DMS79 (cell line): ENCODE data around the gene FRMPD2.

Source experiments
- DNase-seq: peaks from one replicate; lab custom pipeline; 2025; lab: John Stamatoyannopoulos, UW

The FRMPD2 gene, protein sequence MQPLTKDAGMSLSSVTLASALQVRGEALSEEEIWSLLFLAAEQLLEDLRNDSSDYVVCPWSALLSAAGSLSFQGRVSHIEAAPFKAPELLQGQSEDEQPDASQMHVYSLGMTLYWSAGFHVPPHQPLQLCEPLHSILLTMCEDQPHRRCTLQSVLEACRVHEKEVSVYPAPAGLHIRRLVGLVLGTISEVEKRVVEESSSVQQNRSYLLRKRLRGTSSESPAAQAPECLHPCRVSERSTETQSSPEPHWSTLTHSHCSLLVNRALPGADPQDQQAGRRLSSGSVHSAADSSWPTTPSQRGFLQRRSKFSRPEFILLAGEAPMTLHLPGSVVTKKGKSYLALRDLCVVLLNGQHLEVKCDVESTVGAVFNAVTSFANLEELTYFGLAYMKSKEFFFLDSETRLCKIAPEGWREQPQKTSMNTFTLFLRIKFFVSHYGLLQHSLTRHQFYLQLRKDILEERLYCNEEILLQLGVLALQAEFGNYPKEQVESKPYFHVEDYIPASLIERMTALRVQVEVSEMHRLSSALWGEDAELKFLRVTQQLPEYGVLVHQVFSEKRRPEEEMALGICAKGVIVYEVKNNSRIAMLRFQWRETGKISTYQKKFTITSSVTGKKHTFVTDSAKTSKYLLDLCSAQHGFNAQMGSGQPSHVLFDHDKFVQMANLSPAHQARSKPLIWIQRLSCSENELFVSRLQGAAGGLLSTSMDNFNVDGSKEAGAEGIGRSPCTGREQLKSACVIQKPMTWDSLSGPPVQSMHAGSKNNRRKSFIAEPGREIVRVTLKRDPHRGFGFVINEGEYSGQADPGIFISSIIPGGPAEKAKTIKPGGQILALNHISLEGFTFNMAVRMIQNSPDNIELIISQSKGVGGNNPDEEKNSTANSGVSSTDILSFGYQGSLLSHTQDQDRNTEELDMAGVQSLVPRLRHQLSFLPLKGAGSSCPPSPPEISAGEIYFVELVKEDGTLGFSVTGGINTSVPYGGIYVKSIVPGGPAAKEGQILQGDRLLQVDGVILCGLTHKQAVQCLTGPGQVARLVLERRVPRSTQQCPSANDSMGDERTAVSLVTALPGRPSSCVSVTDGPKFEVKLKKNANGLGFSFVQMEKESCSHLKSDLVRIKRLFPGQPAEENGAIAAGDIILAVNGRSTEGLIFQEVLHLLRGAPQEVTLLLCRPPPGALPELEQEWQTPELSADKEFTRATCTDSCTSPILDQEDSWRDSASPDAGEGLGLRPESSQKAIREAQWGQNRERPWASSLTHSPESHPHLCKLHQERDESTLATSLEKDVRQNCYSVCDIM (N-terminal part only)

DNA sequence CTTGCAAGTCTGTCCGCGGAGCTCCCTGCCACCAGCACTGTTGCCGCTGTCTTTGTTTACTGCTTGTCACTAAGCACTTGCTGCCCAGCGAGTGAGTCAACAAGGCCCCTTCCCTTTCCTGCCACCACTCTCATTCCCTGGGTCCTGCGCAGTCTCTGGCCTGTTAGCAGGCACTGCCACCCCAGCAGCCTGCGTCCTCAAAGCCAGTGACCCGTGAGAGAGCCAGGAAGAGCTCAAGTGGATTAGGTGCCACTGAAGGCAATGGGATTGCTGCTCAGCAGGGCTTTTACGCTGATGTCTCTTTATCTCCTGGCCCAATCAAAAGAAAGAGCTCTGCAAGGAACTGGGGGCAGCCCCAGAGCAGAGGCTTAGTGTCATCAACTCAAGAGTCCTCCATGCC, at the start of gene FRMPD2:
FRMPD2 (minus strand) TSS at position 61 of the 400 bp plus-strand sequence. CDS start 129 bp downstream, outside the sequence.
- DNase-seq, result peak; percentile 43

GRCh38 chr10:48322017-48322416, 47.5 kb upstream of the FRMPD2 start:
- no peak for DNase-seq

DNA sequence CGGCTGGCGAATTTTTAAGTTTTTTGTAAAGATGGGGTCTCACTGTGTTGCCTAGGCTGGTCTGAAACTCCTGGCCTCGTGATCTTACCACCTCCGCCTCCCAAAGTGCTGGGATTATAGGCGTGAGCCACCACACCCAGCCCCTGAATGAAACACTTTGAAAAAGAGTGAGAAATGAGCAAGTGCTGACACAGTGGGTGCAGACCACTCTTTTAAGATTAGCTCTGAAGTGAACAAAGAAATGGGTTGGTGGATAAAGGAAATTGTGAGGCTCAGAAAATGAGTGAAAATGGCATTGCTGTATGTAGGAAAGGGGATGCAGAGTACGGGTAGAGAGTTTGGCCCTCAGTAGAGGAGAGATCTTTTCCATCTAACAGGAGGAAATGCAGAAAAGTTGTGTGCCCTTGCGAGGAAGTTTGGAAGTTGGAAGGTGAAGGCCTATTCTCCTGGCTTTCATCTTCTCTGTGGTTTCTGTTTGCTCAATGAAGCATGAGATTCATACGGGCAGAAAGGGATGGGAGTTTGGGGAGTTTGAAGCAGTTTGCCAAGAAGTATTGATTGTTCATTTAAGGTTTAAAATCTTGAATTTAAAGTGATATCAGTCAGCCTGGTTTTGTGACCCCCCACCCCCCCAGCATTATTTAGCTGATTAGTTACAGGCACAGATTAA, 43.0 kb upstream of the FRMPD2 start:
- DNase-seq, result no peak

DNA sequence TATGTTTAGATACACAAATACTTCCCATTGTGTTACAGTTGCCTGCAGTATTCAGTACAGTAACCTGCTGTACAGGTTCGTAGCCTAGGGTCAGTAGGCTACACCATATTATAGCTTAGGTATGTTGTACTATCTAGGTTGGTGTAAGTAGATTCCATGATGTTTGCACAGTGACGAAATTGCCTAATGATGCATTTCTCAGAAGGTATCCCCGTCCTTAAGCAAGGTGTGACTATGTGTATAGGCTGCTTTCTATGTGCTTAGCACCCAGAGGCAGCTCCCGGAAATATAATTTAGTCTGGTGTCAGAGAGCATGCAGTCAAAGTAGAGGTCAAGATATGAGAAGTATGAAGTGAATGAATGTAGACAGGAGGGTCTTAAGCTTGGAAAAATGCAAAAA, 41.7 kb upstream of the FRMPD2 start:
- no peak for DNase-seq

DNA sequence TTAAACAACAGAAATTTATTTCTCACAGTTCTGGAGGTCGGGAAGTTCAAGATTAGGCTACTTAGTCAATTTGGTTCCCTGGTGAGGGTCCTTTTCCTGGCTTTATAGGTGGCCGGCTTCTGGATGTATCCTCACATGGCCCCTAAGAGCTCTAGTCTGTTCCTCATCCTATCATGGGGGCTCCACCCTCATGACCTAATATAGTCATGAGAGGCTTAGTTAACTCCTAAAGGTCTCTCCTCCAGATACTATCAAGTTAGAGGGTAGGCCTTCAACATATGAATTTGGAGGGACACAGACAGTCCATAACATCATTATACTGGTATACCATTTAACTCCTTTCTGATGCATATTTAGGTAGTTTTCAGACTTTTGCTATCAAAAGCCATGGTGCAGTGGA, 39.6 kb upstream of the FRMPD2 start:
- DNase-seq, result no peak

DNA sequence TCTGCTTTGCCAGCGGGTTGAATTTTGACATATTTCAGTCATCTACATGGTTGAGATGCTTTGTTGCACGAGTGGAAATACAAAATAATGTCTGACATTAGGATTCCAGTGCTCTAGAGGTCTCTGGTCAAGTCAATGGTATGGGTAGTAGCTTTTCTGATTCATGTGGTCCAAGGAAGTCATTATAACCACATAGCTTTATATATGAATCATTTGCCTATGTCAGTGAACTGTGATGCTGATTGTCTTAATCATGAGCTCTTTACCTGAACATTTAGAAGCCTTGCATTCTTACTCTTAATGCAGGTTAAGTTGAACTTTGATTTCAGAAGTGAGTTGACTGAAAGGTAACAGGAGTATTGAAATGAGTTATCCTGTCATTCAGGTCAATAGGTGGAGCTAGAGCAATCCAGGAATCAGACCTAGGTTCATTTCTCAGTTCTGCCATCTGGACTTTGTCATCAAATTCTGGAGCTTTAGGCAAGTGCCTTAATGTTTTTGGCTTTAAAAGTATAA, 35.3 kb upstream of the FRMPD2 start:
- no peak for DNase-seq

- DNase-seq, result no peak
Observed at GRCh38 chr10:48307711-48308018, 33.2 kb upstream of the FRMPD2 start.

DNA sequence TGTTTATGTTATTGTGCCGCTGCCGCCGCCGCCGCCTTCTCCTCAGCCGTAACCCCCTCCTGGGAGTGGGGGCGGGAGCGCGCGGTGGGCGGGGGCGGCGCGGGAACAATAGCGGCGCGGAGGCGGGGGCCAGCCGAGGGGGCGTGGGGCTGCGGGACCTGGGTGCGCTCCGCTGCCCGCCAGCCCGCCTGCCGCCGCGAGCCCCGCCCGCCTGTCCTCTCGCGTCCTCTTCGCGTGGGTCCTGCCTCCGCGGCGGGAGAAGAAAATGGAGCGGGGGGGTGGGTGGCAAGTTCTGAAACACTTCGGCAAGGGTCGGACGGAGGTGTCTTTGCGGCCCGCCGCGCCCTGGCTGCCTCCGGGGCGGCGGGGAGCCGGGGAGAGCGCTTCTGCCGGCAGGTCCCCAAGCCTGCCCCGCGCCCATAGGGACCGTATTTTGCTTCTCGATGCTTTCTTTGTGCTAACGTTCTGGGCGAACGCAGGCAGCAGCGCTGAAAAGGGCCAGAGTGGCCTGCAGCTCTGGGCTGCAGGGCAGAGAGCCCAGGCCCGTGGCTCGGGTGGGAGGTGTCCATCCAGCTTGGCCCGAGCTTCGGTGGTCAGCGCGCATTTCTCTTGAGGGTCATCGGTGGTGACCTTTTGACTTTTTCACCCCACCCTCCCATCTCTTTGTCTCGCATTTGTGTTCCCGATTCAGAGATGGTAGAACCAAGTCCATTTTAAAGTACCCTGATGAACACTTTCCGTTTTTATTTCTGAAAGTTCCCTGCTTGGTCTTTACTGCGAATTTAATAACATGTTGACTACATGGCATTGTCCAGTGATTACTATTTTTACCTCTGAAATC, 32.6 kb upstream of the FRMPD2 start:
- no peak for DNase-seq

DNA sequence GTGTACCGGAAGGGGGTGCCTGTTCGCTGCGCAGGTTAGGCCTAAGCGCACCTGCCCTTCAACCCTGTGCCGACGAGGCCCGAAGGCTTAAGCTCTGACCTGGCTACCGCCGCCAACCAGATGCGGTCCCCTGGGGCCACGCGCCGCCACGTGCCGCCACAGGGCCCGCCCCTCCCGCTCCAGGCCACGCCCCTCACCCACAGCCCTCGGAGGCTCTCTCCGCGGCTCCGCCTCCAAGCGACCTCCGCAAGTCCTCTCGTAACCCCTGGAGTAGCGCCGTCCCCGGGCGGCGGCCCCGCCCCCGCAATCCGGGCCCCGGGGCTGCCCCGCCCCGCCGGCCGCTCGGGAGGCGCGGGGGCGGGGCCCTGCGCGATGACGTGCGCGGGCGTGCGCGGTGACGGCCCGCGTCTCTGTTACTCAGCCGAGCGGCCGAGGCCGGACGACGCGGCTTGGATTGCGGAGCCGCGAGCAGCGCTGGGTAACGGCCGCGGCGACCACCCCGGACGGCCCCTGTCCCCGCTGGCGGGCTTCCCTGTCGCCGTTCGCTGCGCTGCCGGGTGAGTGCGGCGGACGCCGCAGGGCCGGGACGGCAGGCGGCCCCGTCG, 31.9 kb upstream of the FRMPD2 start, which contains the start of gene MAPK8:
MAPK8 (plus strand) TSS at position 413 of the 605 bp plus-strand sequence. CDS start 94,984 bp downstream, outside the sequence.
- DNase-seq, result peak; percentile 43

DNA sequence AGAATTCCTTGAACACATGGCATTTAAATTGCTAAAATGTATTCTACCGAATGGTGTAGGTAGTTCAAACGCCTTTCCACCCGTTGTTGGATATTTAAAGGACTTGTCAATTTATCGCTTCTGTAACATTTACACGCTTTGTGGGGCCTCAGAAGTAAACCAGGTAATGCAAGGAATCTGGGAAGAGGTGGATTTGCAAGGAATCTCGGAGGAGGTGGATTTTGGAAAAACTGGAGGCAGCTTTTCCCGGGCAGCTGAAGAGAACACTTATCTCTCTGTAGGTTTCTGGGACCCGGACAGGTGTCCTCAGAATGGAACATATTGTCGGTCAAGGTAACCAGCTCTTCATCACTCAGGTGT, 31.4 kb upstream of the FRMPD2 start:
- no peak for DNase-seq

GRCh38 chr10:48302515-48303476, 28.3 kb upstream of the FRMPD2 start:
- no peak for DNase-seq

DNA sequence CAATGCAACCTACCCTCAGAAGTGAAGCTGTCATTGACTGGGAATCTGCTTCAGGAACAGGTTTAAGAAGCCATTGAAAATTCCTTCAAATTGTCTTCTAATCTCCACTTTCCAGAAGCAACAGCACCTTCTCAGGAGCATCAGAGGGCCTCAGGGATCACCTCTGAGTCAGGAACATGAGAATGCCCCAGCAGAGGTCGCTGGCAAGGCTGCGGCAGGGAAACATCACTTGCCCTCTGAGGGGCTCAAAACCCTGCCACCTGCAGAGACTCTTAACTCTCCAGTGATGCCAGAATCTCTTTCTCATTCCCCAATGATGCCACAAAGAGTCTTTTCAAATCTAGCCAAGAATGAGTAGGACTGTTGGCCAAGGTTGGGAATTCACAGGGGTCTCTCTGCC, 26.1 kb upstream of the FRMPD2 start:
- no peak for DNase-seq

DNA sequence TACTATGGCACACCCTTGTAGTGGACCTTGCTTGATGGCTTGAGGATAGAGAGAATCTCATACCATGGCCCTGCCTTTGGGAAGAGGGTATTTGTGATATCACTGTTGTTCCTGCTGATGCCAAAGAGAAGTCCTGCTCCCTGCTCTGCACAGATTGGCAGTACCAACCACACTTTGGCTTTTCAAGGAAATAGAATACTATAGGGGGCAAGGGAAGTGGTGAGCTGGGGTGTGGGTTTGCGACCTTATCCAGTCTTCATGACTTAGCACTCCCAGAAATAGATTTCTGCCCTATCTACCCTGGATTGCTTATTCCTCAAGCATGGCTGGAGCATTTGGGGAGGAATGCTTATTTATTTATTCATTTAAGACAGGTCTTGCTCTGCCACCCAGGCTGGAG, 25.2 kb upstream of the FRMPD2 start:
- DNase-seq, result no peak

- no peak for DNase-seq
Observed at GRCh38 chr10:48299066-48299465, 24.6 kb upstream of the FRMPD2 start.

- DNase-seq, result no peak
Observed at GRCh38 chr10:48296576-48297098, 22.1 kb upstream of the FRMPD2 start.

DNA sequence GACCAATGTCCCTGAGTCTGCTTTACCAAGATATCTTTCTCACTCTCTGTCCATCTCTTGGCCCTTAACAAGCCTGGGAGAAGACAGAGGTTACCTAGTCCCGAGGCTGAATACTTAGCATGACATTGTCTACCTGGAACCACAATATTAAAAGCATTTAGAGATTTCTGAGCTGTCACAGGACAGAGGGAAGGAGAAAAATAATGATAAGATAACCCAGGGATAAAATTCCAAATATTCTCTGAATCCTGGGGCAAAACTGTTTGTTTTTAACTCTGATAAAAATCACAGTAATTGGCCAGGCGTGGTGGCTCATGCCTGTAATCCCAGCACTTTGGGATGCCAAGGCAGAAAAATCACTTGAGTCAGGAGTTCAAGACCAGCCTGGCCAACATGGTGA, 19.9 kb upstream of the FRMPD2 start:
- DNase-seq, result no peak

GRCh38 chr10:48292616-48293015, 18.1 kb upstream of the FRMPD2 start:
- no peak for DNase-seq

DNA sequence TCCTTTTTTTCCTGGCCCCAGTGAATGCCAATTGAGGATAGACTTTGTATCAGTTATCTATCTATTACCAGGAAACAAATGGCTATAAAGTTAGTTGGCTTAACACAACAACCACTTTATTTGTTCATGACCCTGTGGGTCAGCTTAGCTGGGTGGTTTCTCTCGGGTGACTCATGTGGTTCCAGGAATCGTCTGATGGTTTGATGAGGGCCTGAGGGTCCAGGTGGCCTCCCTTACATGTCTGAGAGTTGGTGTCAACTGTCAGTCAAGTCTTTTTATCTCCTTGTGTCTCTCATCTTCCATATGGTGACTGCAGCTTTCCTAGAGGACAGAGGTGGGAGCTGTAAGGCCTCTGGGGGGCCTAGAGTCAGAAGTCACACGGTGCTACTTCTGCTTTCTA, 16.7 kb upstream of the FRMPD2 start:
- no peak for DNase-seq

GRCh38 chr10:48290286-48290685, 15.8 kb upstream of the FRMPD2 start:
- DNase-seq, result no peak
